Stomach (tissue), 4 donors: Measurements from ENCODE around the gene ATRX.

ENCODE experiments used
- CTCF ChIP-seq, 7 experiments: fragments of 450-650 bp in 4 of 7; fragments of 200-600 bp in 3 of 7; sonication (generic) in 3 of 7; IDR thresholded peaks; one replicate each; pipeline ENCODE4 v1.5.1; 2016 to 2019; ENCODE audit warnings: antibody characterized with exemption in 7 of 7, control low read depth in 2 of 7, mild to moderate bottlenecking in 1 of 7
- EP300 ChIP-seq: sonication (generic); formaldehyde crosslinking; IDR thresholded peaks from one replicate; pipeline ENCODE4 v1.6.1; 2017; ENCODE audit warnings: antibody characterized with exemption
- POLR2A ChIP-seq, 4 donors: fragments of 450-650 bp; IDR thresholded peaks; one replicate each; pipeline ENCODE4 v1.6.1; 2016; ENCODE audit warnings: antibody characterized with exemption in 4 of 4, control low read depth in 2 of 4, mild to moderate bottlenecking in 1 of 4, moderate library complexity in 1 of 4

- TF ChIP-seq CTCF (IDR thresholded peaks at IDR 0.05) (no peak), POLR2A (IDR thresholded peaks at IDR 0.05) (no peak), EP300 (no peak)
Observed at GRCh38 chrX:77749695-77750094, 36.3 kb downstream of the ATRX start.
